Thoracic aorta endothelial cell (primary cell): Measurements from ENCODE around the gene IRF7. TPM values are rescaled to one million over a fixed set of nuclear protein-coding genes. Genes with fewer than 3 reads are reported as not detected.

Experiments
- small RNA-seq: library from RNA; depleted of rRNA; stranded (forward); fragments of <200 nt; gene quantifications from one replicate; pipeline ENCODE3, GENCODE V24; 2012
- total RNA-seq: library from RNA; depleted of rRNA; stranded (reverse); fragments of >200 nt; gene quantifications from 2 replicates; pipeline ENCODE4 v1.2.3, GENCODE V29; 2012

Gene IRF7
- 7.1 and 9.7 TPM in 2 replicates for total RNA-seq

DNA sequence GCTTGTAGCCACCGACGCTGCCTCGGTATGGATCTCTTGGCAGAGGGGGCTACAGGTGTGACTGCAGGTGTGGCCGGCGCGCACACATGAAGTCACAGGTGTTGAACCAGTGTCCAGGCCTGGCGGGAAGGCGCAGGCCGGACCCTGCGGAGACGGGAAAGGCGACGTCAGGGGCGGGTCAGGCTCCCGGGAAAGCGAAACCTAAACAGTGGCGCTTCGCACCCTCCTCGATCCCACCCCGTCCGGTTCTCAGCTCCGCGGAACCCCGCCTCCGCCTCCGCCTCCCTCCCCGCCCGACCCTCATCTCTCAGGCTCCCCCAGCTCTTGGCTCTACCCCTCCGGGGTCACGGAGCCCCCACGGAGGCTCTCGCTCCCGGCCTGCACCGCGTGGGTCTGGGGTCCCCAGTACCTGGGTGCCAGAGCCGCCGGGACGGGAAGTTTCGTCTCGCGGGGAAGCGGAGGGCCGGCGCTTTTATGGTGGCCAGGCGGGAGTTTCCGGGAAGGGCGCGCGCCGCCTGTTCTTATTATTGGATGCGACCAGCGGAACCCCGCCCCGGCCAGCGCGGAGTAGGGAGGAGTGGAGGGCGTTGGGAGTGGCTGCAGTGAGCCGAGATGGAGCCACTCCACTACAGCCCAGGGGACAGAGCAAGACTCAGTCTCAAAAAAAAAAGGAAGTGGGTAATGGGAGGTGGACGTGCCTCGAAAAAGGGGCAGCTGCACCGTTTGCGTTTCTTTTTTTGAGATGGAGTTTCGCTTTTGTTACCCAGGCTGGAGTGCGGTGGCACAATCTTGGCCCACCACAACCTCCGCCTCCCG lies at the start of gene IRF7:
TSS of gene IRF7 (minus strand) at position 447 of the 816 bp plus-strand sequence. CDS start 586 bp downstream, outside the sequence.

DNA sequence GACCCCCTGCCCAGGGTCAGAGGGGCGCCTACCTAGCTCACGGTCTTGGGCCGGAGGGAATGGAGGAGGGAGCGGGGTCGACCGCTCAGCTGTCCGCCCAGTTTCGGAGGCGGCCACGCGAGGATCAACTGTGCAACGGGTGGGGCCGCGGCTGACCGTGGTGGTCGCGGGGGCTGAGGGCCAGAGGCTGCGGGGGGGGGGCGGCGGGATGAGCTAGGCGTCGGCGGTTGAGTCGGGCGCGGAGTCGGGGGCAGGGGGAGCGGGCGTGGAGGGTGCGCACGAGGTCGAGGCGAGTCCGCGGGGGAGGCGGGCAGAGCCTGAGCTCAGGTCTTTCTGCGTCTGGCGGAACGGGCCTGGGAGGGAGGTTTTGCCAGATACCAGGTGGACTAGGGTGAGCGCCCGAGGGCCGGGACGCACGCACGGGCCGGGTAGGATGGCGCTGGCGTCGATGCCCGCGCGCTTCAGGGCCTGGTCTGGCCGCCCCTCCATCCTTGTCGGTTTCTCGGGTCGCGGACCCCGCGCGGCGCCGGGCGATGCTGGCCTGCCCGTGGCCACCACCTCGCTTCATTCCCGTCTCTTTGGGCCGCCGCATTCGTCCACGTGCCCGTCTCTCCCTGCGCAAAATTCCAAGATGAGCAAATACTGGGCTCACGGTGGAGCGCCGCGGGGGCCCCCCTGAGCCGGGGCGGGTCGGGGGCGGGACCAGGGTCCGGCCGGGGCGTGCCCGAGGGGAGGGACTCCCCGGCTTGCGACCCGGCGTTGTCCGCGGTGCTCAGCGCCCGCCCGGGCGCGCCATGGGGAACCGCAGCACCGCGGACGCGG lies 21.0 kb upstream of the IRF7 start, which contains the start of gene DRD4:
TSS of gene DRD4 (plus strand) at position 759 of the 822 bp plus-strand sequence. CDS start at position 795, 36 bp downstream.

DNA sequence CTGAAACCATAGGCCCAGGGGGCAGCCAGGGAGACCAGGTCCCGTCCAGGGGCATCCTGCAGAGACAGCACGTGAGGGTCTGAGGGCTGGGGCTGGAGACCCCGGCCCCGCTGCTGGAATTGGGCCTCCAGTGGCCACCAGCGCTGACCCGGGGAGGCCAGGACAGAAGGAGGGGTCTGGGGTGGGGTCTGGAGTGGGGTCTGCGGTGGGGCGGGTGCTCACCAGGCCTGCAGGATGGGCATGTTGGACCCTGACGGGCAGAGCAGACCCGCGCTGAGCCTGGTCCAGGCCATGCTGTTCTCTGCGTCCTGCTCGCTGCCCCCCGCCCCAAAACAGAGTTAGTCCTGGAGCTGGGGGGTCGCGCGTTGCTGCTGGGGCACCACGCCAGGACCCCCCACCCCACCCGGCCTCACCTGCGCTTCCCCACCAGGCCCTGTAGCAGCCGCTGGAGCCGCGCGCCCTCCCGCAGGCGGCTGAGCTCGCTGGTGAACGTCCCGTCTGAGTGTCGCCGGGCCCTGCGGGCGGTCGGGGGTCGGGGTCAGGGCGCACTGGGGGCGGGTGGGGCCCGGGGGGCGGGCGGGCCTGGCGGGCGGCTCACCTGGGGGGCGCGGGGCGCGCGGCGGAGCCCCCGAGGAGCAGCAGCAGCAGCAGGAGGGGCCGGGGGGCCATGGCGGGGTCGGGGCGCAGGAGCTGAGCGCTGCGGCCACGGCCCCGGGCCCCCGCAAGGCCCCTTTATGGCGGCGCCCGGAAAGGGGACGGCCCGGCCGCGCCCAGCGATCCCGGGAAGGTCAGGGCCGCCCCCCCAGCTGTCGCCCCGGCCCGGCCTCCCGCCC lies 10.9 kb upstream of the IRF7 start, which contains the start of gene SCT:
TSS of gene SCT (minus strand) at position 707 of the 833 bp plus-strand sequence. CDS start at position 669, 38 bp downstream.

DNA sequence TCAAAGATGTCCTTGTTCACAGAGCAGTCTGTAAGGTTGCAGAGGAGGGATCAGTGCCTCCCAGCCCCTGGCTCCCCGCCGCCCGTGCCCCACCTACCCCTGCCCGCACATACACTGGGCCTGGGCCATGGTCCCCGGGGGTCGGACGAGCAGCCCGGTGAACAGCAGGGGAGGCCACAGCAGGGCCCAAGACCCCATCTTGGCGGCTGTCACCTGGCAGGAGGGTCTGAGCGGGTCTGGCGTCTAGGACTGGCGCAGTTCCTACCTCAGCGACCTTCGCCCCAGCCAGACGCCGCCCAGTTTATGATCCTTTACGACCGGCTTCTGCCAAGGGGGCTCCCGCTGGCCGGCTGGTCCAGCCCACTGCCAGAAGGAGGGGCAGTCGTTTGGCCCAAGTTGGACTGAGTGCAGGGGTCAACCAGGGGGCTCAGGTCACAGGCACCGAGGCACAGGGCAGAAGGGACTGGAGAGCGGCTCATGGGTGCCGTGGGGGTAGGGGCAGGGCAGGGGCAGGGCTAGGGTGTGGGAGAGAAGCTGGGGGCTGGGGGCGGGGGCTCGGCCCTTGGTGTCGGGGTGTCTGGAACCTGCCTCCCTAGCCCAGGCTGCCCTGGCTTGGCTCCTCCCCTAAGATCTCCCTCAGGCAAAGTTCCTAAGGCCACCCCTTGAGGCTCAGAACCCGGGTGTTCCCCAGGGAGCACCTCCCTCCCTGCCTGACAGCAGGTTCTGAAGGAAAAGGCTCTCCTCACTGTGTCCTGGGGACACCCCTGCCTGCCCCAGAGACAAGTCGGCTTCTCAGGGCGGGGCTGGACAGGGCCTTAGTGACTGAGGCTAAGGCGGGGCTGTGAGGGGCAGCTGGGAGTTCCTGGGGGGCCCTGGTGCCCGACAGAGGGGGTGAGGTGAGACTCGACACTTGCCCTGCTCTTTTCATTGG lies 9.2 kb upstream of the IRF7 start, which contains the start of gene CDHR5:
TSS of gene CDHR5 (minus strand) at position 251 of the 931 bp plus-strand sequence. CDS start at position 198, 53 bp downstream.

DNA sequence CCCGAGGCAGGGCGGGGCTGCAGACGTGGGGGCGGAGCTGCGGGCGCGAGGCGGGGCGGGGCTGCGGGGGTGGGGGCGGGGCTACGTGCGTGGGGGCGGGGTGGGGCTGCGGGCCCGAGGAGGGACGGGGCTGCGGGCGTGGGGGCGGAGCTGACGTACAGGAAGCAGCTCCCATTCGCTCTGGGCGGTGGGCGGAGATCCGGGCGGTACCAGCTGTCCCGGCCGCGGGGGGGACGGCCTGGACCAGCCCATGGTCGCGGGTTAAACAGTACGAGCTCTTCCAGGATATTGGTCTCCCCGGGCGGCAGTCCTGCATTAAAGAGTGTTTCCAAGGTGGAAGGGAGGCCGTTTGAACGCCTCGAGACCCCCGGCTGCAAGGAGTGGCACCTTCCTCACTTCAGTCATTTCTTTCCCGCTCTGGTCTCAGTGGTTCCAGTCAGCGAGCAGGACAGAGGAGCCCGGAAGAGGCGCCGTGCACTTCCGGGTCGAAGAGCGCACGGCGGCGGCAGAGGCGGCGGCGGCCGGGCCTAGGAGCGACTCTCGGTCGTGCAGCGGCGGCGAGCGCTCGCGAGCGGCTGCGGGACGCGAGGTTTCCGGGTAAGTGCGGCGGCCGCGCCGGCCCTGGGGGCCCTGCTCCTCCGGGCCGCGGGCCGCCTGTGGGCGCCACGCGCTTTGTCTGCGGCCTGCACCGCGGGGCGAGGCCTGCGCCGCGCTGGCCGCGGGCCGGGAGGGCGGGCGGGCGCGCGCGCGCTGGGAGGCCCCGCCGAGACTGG lies 39.6 kb downstream of the IRF7 start, which contains the start of gene PHRF1:
TSS of gene PHRF1 (plus strand) at position 475 of the 773 bp plus-strand sequence. CDS start 5,043 bp downstream, outside the sequence.

Small RNA genes lying within 50 kb of the gene (small RNA-seq; reads per million reads assigned to genes)
- 40.0 reads per million, percentile 97 among the genes with 10 or more reads in this experiment for gene MIR210

Other genes with a start within 250 kb of the IRF7 start
- 0.86 and 1.1 TPM in 2 replicates for gene B4GALNT4, start 246.5 kb downstream of the IRF7 start, total RNA-seq
- gene PKP3, start 221.7 kb downstream of the IRF7 start, total RNA-seq: 0.07 and 0.13 TPM in 2 replicates
- 27.9 and 32.9 TPM in 2 replicates for gene SIGIRR, start 201.0 kb downstream of the IRF7 start, total RNA-seq
- gene ANO9, start 173.9 kb downstream of the IRF7 start, total RNA-seq: under 0.01 TPM in 1 of 2 replicates, not detected in the other
- gene PTDSS2, start 165.7 kb downstream of the IRF7 start, total RNA-seq: 31.0 and 35.1 TPM in 2 replicates
- gene RNH1, start 108.7 kb downstream of the IRF7 start, total RNA-seq: 127 and 179 TPM in 2 replicates
- 50.8 and 71.9 TPM in 2 replicates for gene HRAS, start 80.4 kb downstream of the IRF7 start, total RNA-seq
- gene LRRC56, start 78.4 kb downstream of the IRF7 start, total RNA-seq: 0.36 and 0.40 TPM in 2 replicates
- gene LMNTD2, start 55.2 kb downstream of the IRF7 start, total RNA-seq: 0.53 and 0.57 TPM in 2 replicates
- gene RASSF7, start 55.0 kb downstream of the IRF7 start, total RNA-seq: 8.4 and 10.7 TPM in 2 replicates
- 34.2 and 37.8 TPM in 2 replicates for gene PHRF1, start 39.5 kb downstream of the IRF7 start, total RNA-seq
- not detected in 2 replicates for gene CDHR5, start 9.0 kb upstream of the IRF7 start, total RNA-seq
- gene SCT, start 11.2 kb upstream of the IRF7 start, total RNA-seq: not detected in 2 replicates
- not detected in 2 replicates for gene DRD4, start 21.3 kb upstream of the IRF7 start, total RNA-seq
- 41.0 and 42.6 TPM in 2 replicates for gene DEAF1, start 79.3 kb upstream of the IRF7 start, total RNA-seq
- gene TMEM80, start 79.9 kb upstream of the IRF7 start, total RNA-seq: 10.8 and 13.1 TPM in 2 replicates
- 2.7 and 2.9 TPM in 2 replicates for gene EPS8L2, start 90.3 kb upstream of the IRF7 start, total RNA-seq
- gene TALDO1, start 131.5 kb upstream of the IRF7 start, total RNA-seq: 243 and 266 TPM in 2 replicates
- 38.7 and 52.0 TPM in 2 replicates for gene GATD1, start 161.5 kb upstream of the IRF7 start, total RNA-seq
- gene CEND1, start 174.1 kb upstream of the IRF7 start, total RNA-seq: 0.53 and 1.4 TPM in 2 replicates
- 11.6 and 13.6 TPM in 2 replicates for gene SLC25A22, start 182.3 kb upstream of the IRF7 start, total RNA-seq
- gene PIDD1, start 189.3 kb upstream of the IRF7 start, total RNA-seq: 11.1 and 11.3 TPM in 2 replicates
- 212 and 248 TPM in 2 replicates for gene RPLP2, start 194.0 kb upstream of the IRF7 start, total RNA-seq
- 27.0 and 34.1 TPM in 2 replicates for gene PNPLA2, start 203.0 kb upstream of the IRF7 start, total RNA-seq
- gene CRACR2B, start 212.0 kb upstream of the IRF7 start, total RNA-seq: 4.1 and 5.6 TPM in 2 replicates
- 285 and 314 TPM in 2 replicates for gene CD151, start 217.0 kb upstream of the IRF7 start, total RNA-seq
- gene POLR2L, start 226.6 kb upstream of the IRF7 start, total RNA-seq: 99.7 and 114 TPM in 2 replicates
- 84.0 and 93.8 TPM in 2 replicates for gene TSPAN4, start 226.9 kb upstream of the IRF7 start, total RNA-seq